ENCODE measurements around the gene SLC4A1.

GRCh38 chr17:44235583-44235936, 32.4 kb downstream of the SLC4A1 start:
- no peak for TF ChIP-seq CTCF (IDR thresholded peaks at IDR 0.05)
- TF ChIP-seq POLR2AphosphoS5 (IDR thresholded peaks at IDR 0.05): no peak

Data from breast epithelium (tissue), 3 donors.